HG03175 (cell line): ENCODE results near the gene RNF149.
"Not testable (repeated sequence)": the region's sequence is repeated elsewhere in the genome, so short reads cannot be mapped to it uniquely, and the experiment has no call there.

Source experiments
- ATAC-seq: cut with Tn5 transposase; IDR thresholded peaks from one replicate; pipeline ENCODE4 v1.9.1; 2021; ENCODE audit warnings: mild to moderate bottlenecking, moderate library complexity; ENCODE audit not compliant: unreplicated experiment

RNF149 gene

DNA sequence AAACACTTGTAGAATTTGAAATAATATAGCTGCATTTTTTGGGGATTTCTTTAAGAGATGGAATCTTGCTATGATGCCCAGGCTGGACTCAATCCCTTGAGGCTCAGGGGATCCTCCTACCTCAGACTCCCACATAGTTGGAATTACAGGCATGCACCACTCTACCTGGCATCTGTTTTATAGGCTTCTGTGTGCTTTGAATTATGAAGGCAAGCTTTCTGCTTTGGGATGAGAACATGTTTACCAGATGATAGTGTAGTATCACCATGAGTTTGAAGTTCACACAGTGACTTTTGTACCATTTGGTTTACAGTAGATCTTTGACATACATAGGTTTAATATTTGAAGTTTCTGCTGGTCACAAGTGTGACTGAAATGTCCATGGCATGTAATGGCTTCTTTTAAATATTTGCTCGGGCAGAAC lies 45.1 kb downstream of the RNF149 start:
- no peak for ATAC-seq

DNA sequence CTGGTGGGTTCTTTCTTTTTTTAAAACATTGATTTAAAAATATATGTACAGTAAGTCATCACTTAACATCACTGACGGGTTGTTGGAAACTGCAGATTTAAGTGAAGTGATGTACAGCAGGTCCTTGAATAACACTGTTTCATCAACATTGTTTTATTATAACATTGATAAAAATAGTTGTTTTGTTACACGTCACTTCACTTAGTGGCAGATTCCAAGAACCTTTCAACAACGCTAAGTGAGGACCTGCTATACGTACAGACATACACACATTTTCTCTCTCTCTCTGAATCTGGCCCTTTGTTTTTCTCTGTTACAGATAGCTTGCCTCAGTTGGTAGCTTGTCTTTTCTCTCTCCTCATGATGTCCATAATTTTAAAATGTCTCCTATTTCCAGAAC lies 46.4 kb downstream of the RNF149 start:
- ATAC-seq, result no peak

DNA sequence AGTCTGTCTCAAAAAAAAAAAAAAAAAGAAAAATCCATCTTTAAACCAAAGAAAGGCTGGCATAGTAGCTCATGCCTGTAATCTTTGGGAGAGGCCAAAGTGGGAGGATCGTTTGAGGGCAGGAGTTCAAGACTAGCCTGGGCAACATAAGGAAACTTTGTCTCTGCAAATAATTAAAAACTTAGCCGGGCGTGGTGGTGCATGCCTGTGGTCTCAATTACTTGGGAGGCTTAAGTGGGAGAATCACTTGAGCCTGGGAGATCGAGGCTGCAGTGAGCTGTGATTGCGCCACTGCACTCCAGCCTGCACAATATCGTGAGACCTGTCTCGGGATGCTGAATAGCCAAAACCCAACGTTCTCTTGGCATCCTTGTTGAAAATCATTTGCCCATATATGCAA lies 49.7 kb downstream of the RNF149 start:
- ATAC-seq, result no peak

DNA sequence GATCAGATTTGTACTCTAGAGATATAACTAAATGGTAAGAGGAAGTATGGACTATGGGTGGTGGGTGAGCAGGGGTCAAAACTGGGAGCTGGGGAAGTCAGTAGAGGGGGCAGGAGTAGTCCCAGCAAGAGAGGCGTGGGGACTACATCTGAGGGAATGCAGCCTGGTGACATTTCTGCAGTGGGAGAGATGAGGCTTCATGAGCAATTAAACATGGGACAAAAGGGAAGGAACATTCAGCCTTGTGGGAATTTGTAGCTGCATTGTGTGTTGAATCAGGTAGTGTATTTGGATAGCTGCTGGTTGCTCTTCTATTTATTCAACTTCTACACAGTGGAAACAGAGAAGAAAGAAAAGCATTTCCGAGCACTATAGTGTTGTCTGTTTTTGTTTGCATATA lies 52.2 kb downstream of the RNF149 start:
- ATAC-seq, result no peak

DNA sequence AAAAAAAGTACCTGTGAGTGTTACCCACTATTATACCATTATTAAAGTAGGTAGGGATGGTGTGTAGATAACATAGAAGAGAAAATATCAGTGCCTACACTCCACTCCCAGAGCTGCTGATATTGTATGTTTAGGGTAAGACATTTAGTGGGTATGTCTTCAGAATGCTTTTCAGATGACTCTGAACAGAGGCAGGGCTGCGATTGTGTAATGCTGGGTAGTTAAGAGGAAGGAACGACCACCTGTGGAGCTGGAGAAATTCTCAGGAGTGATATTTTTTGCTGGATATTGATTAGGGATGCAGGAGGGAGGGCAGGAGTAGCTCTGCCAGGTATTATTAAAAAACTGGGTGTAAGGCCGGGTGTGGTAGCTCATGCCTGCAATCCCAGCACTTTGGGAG lies 53.0 kb downstream of the RNF149 start:
- no peak for ATAC-seq

DNA sequence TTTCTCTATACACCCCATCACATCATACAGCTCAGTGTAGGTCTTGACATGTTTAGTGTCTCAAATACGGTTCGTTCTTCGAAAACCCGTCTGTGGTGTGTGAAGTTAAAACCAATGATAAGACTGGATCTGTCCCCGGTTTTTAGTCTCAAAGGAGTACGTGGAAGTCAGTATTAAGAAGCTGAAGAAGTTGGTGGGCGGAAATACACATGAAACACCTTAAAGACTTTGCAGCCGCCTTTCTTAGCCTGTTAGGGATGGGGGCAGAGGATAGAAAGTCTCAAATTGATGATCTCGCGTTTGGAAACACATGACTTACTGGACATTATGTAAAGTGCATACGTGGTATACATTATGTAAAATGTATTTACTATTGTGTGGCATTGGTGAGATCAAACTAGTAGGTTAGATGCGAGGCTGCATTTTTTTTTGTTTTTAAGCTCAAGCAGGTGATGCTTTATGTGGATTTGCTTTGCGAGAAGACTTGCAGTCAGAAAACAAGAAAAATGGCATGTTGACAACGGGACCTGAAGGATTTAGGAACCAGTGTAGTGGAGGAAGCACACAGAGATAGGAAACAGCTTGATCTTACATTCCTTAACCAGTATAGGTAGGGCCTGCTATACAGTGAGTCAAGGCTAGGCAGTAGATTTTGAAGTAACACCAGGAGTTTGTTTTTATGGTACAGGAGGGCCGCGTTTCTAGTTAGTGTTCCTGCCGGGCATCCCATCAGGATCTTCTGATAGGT lies 54.6 kb downstream of the RNF149 start:
- ATAC-seq, result no peak

DNA sequence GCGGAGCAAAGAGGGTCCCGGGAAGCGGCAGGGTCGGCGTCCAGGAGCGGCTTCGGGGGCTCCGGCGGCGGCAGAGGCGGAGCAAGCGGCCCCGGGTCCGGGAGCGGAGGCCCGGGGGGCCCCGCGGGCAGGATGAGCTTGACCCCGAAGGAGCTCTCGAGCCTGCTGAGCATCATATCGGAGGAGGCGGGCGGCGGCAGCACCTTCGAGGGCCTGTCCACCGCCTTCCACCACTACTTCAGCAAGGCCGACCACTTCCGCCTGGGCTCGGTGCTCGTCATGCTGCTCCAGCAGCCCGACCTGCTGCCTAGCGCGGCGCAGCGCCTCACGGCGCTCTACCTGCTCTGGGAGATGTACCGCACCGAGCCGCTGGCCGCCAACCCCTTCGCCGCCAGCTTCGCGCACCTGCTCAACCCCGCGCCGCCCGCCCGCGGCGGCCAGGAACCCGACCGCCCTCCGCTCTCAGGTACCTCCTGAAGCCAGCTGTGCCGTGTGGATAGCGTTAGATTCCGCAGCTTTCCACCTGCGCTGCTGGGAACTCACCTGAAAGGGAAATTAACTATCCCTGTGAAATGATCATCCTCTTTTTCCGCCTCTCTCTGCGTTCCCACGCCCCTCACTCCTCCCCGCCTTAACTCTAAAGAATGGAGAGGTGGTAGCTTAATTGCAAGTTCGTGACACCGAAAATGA lies 55.3 kb downstream of the RNF149 start:
- ATAC-seq, result peak; percentile 70

DNA sequence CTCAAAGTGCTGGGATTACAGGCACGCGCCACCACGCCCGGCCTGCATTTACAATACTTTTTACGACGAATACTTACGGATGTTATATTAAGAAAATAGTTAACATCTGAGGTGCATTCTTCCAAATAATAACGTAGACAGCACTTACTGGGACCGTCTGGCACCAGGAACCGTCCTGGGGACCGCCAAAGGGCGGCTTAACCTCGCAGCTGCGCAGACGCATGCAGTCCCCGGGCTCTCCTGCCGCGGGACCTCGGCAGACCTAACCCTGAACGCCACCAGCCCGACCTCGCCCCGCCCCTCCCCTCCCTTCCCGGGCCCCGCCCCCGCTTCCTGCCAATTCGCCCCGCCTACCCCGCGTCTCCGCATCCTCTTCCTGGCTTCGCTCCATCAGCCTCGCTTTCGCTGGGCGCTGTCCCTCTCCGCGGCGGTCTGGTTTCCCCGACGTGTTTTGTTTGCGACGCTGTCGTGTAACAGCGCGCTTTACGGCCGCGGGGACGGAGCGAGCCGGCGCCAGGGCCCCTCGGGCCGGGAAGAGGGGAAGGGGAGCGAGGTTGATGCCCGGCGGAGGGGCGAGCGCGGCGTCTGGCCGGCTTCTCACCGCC lies 56.0 kb downstream of the RNF149 start, which contains the start of gene CNOT11:
TSS of gene CNOT11 (plus strand) at position 479 of the 605 bp plus-strand sequence. CDS start at position 558, 79 bp downstream.
- peak; percentile 87 for ATAC-seq

DNA sequence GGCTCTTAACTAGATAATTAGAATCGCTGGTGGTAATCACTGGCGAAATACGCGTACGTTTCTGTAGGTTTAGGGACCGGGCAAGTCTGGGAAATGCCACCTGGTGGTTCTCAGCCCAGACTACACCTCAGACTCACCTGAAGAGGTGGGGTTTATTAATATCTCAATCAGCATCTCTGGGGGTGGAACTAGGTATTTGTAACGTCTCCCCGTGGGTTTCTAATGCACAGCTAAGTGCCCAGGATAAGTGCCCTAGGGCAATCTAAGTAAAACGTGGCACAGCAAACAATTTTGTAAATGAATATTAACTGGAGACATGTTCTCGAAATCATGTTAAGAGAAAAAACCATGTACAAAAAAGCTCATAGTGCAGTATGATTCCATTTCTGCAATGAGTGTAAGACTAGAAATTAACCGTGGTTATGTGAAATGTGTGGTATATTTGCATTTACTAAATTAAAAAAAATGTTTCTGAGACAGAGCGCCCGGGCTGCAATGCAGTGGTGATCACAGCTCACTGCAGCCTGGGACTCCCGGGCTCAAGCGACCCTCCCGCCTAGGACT lies 56.6 kb downstream of the RNF149 start:
- ATAC-seq, result peak; percentile 45

DNA sequence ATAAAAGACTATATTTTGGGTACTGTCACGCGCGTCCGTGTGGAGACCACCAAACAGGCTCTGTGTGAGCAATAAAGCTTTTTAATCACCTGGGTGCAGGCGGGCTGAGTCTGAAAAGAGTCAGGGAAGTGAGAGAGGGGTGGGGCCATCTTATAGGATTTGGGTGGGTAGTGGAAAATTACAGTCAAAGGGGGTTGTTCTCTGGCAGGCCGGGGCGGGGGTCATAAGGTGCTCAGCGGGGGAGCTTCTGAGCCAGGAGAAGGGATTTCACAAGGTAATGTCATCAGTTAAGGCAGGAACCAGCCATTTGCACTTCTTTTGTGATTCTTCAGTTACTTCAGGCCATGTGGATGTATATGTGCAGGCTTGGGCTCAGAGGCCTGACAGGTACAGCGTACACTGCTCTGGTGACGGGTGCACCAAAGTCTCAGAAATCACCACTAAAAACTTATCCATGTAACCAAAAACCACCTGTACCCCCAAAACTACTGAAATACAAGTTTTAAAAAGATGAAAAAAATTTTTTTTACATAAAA lies 57.2 kb downstream of the RNF149 start:
- not testable (repeated sequence) for ATAC-seq

DNA sequence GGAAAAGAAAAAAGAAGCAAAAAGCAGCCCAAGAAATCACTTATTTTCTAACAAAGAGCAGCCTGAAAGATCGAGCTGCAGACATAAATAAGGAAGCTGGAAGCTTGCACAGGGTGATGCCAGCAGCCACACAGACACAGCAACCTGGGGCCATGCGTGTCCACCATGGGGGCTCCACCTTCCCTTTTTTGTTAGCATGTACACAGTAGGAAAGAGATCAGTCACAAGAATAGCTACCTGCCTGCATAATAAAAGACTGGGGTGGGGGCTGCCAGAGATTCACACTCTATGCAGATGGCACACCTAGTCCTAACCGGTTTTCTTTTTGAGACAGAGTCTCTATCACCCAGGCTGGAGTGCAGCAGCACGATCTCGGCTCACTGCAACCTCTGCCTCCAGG lies 58.7 kb downstream of the RNF149 start:
- ATAC-seq, result no peak

DNA sequence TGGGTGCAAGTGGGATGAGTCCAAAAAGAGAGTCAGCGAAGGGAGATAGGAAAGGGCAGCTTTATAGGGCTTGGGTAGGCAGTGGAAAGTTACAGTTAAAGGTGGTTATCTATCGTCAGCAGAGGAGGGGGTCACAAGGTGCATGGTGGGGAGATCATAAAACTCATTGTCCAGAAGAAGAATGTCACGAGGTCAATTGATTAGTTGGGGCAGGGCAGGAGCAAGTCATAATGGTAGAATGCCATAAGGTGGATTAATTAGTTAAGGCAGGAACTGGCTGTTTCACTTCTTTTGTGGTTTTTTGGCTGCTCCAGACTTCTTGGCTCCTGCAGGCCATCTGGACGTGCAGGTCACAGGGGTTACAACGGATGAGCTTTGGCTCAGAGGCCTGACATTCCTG lies 59.7 kb downstream of the RNF149 start:
- not testable (repeated sequence) for ATAC-seq

DNA sequence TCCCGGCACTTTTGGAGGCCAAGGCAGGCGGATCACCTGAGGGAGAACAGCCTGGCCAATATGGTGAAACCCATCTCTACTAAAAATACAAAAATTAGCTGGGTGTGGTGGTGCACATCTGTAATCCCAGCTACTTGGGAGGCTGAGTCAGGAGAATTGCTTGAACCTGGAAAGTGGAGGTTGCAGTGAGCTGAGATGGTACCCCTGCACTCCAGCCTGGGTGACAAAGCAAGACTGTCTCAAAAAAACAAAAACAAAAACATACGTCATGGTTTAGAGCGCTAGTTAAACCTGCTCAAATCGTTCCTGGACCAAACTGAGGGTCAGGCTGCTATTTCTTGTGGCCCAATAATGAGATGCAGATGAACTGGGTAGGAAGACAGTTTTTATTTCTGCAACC lies 63.0 kb downstream of the RNF149 start:
- not testable (repeated sequence) for ATAC-seq

DNA sequence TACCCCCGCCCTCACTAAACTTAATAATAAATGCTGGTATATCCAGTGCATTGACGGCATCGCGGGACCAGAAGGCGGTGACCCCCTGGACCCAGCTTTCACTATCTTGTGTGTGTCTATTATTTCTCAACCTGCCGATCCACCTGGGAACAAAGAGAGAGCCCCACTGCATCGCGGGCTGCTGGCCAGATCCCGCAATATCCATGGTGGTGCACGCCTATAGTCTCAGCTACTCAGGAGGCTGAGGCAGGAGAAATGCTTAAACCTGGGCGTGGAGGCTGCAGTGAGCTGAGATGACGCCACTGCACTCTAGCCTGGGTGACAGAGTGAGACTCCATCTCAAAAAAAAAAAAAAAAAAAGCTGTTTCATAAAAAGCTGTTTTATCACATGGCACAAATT lies 63.6 kb downstream of the RNF149 start:
- not testable (repeated sequence) for ATAC-seq

DNA sequence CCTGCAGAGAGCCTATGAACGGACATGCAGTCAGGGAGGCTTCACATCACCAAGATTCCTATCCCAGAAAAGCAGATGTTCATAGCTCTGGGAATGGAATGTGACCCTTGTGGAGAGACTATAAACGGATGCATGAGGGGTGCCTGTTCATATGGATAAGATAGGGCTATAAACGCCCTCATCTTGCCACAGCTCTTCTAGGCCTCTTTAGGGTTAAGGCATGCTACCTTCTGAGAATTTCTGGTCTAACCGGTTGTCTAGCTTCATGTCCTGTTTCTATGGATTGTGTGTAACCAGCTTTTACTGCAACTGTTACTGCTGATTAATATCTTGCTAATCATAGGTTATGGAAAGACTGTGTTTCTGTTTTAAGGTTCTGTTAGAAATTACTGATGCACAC lies 64.1 kb downstream of the RNF149 start:
- not testable (repeated sequence) for ATAC-seq

DNA sequence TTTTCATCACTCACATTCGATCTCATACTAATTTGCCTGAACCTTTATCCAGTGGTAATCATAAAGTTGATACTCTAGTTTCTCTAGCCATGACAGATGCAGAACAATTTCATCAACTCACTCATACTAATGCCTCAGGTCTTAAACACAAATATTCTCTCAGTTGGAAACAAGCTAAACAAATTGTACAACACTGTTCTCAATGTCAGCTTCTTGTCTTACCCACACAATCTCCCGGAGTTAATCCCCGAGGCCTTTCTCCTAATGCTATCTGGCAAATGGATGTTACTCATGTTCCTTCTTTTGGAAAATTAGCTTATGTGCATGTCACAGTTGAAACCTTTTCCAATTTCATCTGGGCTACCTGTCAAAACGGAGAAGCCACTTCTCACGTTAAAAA lies 67.3 kb downstream of the RNF149 start:
- ATAC-seq, result no peak

DNA sequence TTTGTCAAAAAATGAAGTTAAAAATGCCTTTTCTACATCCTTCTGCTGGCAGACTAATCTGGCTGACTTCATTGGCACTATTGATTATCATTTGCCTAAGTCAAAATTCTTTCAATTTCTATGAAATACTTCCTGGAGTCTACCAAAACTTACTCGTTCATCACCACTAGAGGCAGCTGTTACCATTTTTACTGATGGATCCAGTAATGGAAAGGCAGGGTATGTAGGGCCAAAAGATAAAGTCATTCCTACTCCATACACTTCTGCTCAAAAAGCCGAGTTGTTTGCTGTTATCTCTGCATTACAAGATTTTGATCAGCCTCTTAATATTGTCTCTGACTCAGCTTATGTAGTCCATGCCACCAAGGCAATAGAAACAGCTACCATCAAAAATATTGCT lies 67.8 kb downstream of the RNF149 start:
- ATAC-seq, result not testable (repeated sequence)

DNA sequence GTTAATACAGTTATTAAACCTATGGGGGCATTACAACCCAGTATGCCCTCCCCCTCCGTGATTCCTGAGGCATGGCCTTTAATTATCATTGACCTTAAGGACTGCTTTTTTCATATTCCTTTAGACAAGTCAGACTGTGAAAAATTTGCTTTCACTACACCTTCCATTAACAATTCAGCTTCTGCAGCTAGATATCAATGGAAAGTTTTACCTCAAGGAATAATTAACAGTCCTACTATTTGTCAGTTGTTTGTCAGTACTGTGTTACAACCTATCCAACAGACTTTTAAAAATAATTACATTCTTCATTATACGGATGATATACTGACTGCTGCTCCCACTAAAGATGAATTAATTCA lies 68.8 kb downstream of the RNF149 start:
- not testable (repeated sequence) for ATAC-seq

DNA sequence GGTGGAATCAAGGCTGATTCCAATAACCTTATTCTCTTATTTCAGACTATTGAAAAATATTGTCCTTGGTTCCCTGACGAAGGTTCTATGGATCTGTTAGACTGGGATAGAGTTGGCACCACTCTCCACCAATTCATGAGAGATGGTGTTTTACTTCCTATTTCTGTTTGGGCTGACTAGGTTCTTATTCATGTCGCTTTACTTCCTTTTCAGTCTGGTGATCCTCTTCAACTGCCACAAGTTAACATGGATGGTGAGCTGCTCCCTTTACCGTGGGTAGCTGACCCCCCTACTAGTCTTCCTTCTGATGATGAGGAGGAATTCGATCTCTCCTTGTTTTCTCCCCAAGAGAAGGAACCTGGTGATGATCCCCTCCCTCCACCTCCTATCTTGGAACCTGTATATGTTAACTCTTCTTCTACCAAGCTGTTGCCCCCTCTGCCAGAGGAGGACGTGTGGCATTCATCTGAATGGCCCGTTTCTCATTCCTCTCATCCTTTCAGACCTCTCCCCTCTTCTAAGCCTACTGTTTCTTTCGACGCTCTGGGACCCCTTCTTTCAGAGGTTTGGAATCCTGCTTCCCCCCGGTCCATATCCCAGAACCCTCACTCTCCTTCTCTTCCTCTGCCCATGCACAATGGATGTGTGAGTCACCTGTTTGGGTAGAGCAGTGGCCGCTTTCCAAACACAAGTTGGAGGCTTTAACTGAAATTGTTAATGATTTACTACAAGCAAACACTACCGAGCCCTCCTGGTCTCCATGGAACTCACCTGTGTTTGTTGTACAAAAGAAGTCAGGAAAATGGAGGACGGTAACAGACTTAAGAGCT lies 69.4 kb downstream of the RNF149 start:
- no peak for ATAC-seq

DNA sequence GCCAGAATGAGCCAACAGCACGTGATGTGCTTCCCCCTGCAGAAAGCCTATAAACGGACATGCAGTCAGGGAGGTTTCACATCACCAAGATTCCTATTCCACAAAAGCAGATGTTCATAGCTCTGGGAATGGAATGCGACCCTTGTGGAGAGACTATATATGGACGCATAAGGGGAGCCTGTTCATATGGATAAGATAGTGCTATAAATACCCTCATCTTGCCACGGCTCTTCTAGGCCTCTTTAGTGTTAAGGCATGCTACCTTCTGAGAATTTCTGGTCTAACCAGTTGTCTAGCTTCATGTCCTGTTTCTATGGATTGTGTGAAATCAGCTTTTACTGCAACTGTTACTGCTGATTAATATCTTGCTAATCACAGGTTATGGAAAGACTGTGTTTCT lies 70.6 kb downstream of the RNF149 start:
- not testable (repeated sequence) for ATAC-seq
